Osteoblast (primary cell): ENCODE results near the gene MLN. TPM values are rescaled to one million over a fixed set of nuclear protein-coding genes. Genes with fewer than 3 reads are reported as not detected.

Experiments used
- DNase-seq: peaks from one replicate; pipeline ENCODE4 v3.0.0; 2011; ENCODE audit warnings: low spot score, mixed read lengths; ENCODE audit not compliant: insufficient read length; ENCODE audit errors: missing footprints
- H2AFZ ChIP-seq: 2 replicates; pipeline ENCODE4 v1.6.0; 2011; ENCODE audit warnings: mild to moderate bottlenecking, low read length
- H3K27ac ChIP-seq: 2 replicates; pipeline ENCODE4 v1.5.1; 2011; ENCODE audit warnings: mild to moderate bottlenecking, low read depth, low read length, moderate library complexity
- H3K27me3 ChIP-seq: 2 replicates; pipeline ENCODE4 v1.6.0; 2012; ENCODE audit warnings: mild to moderate bottlenecking, control low read depth, inconsistent platforms, low read length, moderate library complexity; ENCODE audit not compliant: insufficient read depth
- H3K36me3 ChIP-seq: 2 replicates; pipeline ENCODE4 v1.5.1; 2011; ENCODE audit warnings: mild to moderate bottlenecking, low read length, control low read depth, moderate library complexity; ENCODE audit not compliant: insufficient read depth
- H3K4me1 ChIP-seq: 2 replicates; pipeline ENCODE4 v1.5.1; 2011; ENCODE audit warnings: mild to moderate bottlenecking, low read length, control low read depth, moderate library complexity; ENCODE audit not compliant: insufficient read depth
- H3K4me2 ChIP-seq: 2 replicates; pipeline ENCODE4 v1.6.0; 2011; ENCODE audit warnings: mild to moderate bottlenecking, low read length; ENCODE audit not compliant: insufficient read depth
- H3K4me3 ChIP-seq: fragments of 200-600 bp; sonication (generic); 3 replicates; pipeline ENCODE4 v1.5.1; 2012; ENCODE audit warnings: mild to moderate bottlenecking, low read length, inconsistent platforms; ENCODE audit not compliant: insufficient read depth
- H3K79me2 ChIP-seq: 2 replicates; pipeline ENCODE4 v1.6.0; 2012; ENCODE audit warnings: mild to moderate bottlenecking, low read length, control low read depth, inconsistent platforms; ENCODE audit not compliant: insufficient read depth
- H3K9me3 ChIP-seq: 2 replicates; pipeline ENCODE4 v1.5.1; 2011; ENCODE audit warnings: low read depth, low read length, control low read depth
- H4K20me1 ChIP-seq: 2 replicates; pipeline ENCODE4 v1.6.0; 2012; ENCODE audit warnings: mild to moderate bottlenecking, low read length, control low read depth; ENCODE audit not compliant: insufficient read depth
- CTCF ChIP-seq: IDR thresholded peaks from 2 replicates; pipeline ENCODE4 v1.5.1; 2011; ENCODE audit warnings: mild to moderate bottlenecking, low read depth, low read length, moderate library complexity; ENCODE audit errors: extremely low read depth
- total RNA-seq: library from RNA; depleted of rRNA; stranded (reverse); fragments of >200 nt; gene quantifications from 2 replicates; pipeline ENCODE4 v1.2.3, GENCODE V29; 2012

Gene MLN
- total RNA-seq, 1 donor = not detected

DNA sequence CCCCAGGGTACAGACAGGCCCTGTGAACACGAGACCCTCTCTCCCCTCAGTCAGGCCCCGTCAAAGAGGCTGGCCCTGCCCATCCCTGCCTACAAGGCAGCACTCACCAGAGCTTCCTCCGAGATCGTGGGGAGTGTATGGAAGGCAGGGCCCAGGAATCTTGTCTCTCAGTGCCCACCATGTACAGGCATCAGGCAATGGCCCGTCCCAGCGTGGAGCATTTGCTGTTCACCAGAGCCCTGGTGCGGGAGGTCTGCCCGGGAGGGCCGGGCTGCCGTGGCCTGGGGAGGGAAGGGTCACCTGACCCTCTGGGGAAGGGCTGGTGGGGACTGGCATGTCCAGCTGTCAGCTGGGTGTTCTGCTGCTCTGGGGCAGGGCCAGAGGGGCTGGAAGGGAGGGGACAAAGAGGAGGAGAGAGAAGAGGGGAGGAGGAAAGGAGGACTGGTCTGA, 57.1 kb downstream of the MLN start, which contains the start of gene IP6K3:
TSS of gene IP6K3 (minus strand) at position 255 of the 450 bp plus-strand sequence. CDS start 11,429 bp downstream, outside the sequence.
- H3K79me2 ChIP-seq = no peaks in the 10 kb centered on the region
- DNase-seq = peak; percentile 65
- H3K36me3 ChIP-seq = no peaks in the 10 kb centered on the region
- H3K4me3 ChIP-seq = no peak within 1 kb of the TSS
- peaks cover 6% of the 10 kb centered on the region for H3K27me3 ChIP-seq
- no peak within 1 kb of the TSS for H2AFZ ChIP-seq
- H3K27ac ChIP-seq = no peak within 1 kb of the TSS
- no peak for TF ChIP-seq CTCF
- peaks cover 22% of the 10 kb centered on the region for H3K4me1 ChIP-seq
- peak within 1 kb of the TSS; percentile 15 for H3K4me2 ChIP-seq
- H3K9me3 ChIP-seq = no peaks in the 10 kb centered on the region
- no peaks in the 10 kb centered on the region for H4K20me1 ChIP-seq

DNA sequence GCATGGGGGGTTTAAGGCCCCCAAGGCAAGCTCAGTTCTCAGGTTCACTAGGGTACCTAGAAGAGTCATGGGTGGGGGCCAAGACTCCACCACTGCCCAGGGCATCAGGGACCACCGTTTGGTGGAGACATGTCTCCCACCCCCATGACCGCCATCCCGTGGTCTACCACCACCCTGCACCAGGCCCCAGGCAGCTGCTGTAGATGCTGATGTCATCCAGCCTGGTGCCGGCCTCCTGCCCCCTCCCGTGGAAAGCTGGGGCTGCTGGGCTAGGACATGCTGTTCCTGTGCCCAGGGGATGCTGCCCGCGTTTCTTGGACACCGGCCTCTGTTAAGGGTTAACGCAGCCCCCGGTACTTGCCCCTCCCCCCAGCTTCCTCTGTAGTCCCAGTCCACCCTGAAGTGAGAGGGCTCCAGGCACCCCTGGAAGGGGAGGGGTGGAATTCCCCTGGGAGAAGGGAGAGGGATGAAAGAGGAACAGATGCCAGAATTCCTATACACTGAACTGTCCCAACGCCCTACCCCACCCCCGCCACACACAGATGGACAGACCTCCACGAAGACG, 57.7 kb downstream of the MLN start:
- Histone ChIP-seq H3K27me3 (peaks cover 6% of the 10 kb centered on the region), H3K36me3 (no peaks in the 10 kb centered on the region), H2AFZ (no peak overlapping the region), H3K4me3 (no peak overlapping the region), H3K79me2 (no peaks in the 10 kb centered on the region), H3K4me1 (peaks cover 16% of the 10 kb centered on the region), H4K20me1 (no peaks in the 10 kb centered on the region), H3K4me2 (peak overlapping the region; percentile 15), H3K9me3 (no peaks in the 10 kb centered on the region), H3K27ac (no peak overlapping the region)
- no peak for TF ChIP-seq CTCF
- DNase-seq = peak; percentile 91

DNA sequence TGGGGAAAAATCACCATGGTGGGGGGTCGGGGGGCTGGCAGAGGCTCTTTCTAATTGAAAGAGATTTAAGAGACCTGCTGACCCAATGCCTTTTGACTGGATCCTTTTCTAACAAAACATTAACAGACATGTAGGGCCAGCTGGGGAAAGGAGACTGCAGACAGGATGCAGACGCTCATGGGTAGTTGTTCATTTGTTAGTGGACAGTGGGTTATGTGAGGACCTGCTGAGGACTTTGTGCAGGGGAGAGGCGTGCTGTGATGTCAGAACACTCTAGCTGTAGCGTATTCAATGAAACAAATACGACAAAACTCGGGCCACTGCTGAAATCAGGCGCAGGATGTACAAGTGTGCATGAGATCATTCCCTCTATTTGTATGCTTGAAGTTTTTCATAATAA, 58.3 kb downstream of the MLN start:
- H3K4me2 ChIP-seq = no peak overlapping the region
- H3K79me2 ChIP-seq = no peaks in the 10 kb centered on the region
- no peak overlapping the region for H3K27ac ChIP-seq
- H3K36me3 ChIP-seq = no peaks in the 10 kb centered on the region
- no peak overlapping the region for H3K4me3 ChIP-seq
- no peaks in the 10 kb centered on the region for H3K9me3 ChIP-seq
- H2AFZ ChIP-seq = no peak overlapping the region
- no peak for TF ChIP-seq CTCF
- peaks cover 6% of the 10 kb centered on the region for H3K27me3 ChIP-seq
- no peaks in the 10 kb centered on the region for H4K20me1 ChIP-seq
- DNase-seq = peak; percentile 71
- peaks cover 11% of the 10 kb centered on the region for H3K4me1 ChIP-seq

GRCh38 chr6:33744895-33745546, 58.8 kb downstream of the MLN start:
- no peak overlapping the region for H3K4me3 ChIP-seq
- no peak overlapping the region for H3K4me2 ChIP-seq
- H3K4me1 ChIP-seq = peaks cover 8% of the 10 kb centered on the region
- H4K20me1 ChIP-seq = no peaks in the 10 kb centered on the region
- TF ChIP-seq CTCF = no peak
- no peaks in the 10 kb centered on the region for H3K79me2 ChIP-seq
- H3K27me3 ChIP-seq = peaks cover 6% of the 10 kb centered on the region
- H3K36me3 ChIP-seq = no peaks in the 10 kb centered on the region
- H2AFZ ChIP-seq = no peak overlapping the region
- H3K9me3 ChIP-seq = no peaks in the 10 kb centered on the region
- peak; percentile 59 for DNase-seq
- no peak overlapping the region for H3K27ac ChIP-seq
